ENCODE data around the gene SPATA24.
"Not testable (repeated sequence)": the region's sequence is repeated elsewhere in the genome, so short reads cannot be mapped to it uniquely, and the experiment has no call there.

SPATA24 gene

DNA sequence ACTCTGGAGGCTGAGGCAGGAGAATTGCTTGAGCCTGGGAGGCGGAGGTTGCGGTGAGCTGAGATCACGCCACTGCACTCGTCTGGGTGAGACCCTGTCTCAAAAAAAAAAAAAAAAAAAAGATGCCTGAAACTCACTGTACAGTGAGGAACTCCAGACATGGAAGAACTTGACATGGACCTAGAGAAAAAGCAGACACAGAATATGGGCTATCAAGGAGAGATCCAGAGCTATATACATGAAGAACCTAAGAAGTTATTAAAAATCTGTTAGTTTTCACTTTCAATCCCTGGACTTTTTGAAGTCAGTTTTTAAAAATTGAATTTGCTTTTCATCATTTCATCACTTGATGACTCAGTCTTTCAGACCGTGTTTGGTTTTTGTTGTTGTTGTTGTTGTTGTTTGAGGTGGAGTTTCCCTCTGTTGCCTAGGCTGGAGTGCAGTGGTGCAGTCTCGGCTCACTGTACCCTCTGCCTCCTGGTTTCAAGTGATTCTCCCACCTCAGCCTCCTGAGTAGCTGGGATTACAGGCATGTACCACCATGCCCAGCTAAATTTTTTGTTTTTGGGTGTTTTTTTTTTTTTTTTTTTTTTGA, 42.0 kb downstream of the SPATA24 start:
- DNase-seq (ENCODE audit: extremely low read depth, low read depth) = no peak
- TF ChIP-seq, protein P1, sequence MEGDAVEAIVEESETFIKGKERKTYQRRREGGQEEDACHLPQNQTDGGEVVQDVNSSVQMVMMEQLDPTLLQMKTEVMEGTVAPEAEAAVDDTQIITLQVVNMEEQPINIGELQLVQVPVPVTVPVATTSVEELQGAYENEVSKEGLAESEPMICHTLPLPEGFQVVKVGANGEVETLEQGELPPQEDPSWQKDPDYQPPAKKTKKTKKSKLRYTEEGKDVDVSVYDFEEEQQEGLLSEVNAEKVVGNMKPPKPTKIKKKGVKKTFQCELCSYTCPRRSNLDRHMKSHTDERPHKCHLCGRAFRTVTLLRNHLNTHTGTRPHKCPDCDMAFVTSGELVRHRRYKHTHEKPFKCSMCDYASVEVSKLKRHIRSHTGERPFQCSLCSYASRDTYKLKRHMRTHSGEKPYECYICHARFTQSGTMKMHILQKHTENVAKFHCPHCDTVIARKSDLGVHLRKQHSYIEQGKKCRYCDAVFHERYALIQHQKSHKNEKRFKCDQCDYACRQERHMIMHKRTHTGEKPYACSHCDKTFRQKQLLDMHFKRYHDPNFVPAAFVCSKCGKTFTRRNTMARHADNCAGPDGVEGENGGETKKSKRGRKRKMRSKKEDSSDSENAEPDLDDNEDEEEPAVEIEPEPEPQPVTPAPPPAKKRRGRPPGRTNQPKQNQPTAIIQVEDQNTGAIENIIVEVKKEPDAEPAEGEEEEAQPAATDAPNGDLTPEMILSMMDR (IDR thresholded peaks at IDR 0.05; ENCODE audit: low read depth, low read length) = no peak

DNA sequence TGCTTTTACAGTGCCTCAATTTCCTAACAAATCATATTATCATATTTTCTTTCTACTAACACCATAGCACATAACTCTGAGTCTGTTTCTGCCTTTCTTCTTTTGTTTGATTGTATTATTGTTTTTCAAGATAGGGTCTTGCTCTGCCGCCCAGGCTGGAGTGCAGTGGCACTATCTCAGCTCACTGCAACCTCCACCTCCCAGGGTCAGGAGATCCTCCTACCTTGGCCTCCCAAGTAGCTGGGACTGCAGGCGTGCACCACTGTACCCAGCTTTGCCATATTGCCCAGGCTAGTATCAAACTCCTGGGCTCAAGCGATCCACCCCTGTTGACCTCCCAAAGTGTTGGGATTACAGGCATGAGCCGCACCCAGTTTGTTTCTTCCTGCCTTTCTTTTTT, 43.5 kb downstream of the SPATA24 start:
- no peak for DNase-seq (ENCODE audit: extremely low read depth, low read depth)
- TF ChIP-seq, protein P1 (IDR thresholded peaks at IDR 0.05; ENCODE audit: low read depth, low read length) = no peak

DNA sequence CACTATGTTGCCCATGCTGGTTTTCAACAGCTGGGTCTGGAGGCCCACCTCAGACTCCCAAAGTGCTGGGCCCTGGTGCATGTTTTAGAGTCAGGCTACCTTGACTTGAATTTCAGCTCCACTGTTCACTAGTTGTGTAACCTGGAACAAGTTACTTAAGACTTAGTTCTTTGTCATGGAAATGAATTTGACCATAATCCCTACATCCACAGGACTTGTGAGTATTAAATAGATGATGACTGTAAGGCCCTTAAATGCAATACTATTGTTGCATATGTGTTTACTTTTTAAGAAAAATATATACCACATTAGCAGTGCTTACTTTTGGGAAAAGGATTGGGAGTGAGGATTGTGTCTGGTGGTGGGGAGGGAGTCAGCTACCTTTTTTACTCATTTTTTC, 45.8 kb downstream of the SPATA24 start:
- TF ChIP-seq, protein P1 (IDR thresholded peaks at IDR 0.05; ENCODE audit: low read depth, low read length) = no peak

GRCh38 chr5:139355900-139356299, 48.0 kb downstream of the SPATA24 start:
- DNase-seq (ENCODE audit: extremely low read depth, low read depth) = not testable (repeated sequence)

More for the DNA sequence above, 45.8 kb downstream of the SPATA24 start:
- no peak for DNase-seq (ENCODE audit: extremely low read depth, low read depth)

DNA sequence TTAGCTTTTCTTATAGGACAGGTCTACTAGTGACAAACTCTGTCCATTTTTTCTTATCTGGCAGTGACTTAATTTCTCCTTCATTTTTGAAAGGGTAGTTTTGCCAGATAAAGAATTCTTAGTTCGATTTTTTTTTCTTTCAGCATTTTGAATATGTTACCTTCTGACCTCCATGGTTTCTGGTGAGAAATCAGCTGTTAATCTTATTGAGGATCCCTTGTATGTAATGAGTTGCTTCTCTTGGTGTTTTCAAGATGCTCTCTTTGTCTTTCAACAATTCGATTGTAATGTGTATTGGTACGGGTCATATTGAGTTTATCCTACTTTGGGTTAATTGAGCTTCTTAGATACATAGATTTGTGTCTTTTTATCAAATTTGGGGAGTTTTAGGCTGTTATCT, 49.7 kb downstream of the SPATA24 start:
- no peak for DNase-seq (ENCODE audit: extremely low read depth, low read depth)
- TF ChIP-seq, protein P1 (IDR thresholded peaks at IDR 0.05; ENCODE audit: low read depth, low read length) = no peak

DNA sequence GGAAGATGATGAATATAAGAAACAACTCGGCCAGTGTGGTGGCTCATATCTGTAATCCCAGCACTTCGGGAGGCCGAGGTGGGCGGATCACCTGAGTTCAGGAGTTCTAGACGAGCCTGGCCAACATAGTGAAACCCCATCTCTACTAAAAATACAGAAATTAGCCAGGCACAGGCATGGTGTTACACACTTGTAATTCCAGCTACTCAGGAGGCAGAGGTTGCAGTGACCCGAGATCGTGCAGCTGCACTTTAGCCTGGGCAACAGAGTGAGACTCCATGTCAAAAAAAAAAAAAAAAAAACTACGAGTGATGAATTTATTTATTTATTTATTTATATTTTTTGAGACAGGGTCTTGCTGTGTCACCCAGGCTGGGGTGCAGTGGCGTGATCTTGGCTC, 56.0 kb downstream of the SPATA24 start:
- not testable (repeated sequence) for DNase-seq (ENCODE audit: extremely low read depth, low read depth)
